Transverse colon (tissue), 4 donors: ENCODE measurements around the gene DIPK1A. TPM values are rescaled to one million over a fixed set of nuclear protein-coding genes. Genes with fewer than 3 reads are reported as not detected.

ENCODE experiments used
- DNase-seq: peaks from one replicate; pipeline ENCODE4 v3.0.0-alpha.2; 2019
- H3K27ac ChIP-seq, 4 donors: fragments of 200-600 bp; sonication (generic); 2 replicates each; pipeline ENCODE4 v1.5.1; 2016 to 2018; ENCODE audit warnings: inconsistent platforms in 4 of 4
- H3K27me3 ChIP-seq: fragments of 200-600 bp; sonication (generic); 2 replicates; pipeline ENCODE4 v1.5.1; 2017; ENCODE audit warnings: inconsistent platforms
- H3K36me3 ChIP-seq, 4 donors: fragments of 200-600 bp; sonication (generic); 2 replicates each; pipeline ENCODE4 v1.5.1; 2017 to 2019; ENCODE audit warnings: inconsistent platforms in 4 of 4
- H3K4me1 ChIP-seq, 4 donors: fragments of 200-600 bp; sonication (generic); 2 replicates each; pipeline ENCODE4 v1.5.1; 2017 to 2020; ENCODE audit warnings: inconsistent platforms in 4 of 4
- H3K4me3 ChIP-seq, 4 donors: fragments of 200-600 bp; sonication (generic); 1 replicate in 1 of 4; 2 replicates in 3 of 4; pipeline versions ENCODE4 v1.5.1 to v1.6.1; 2017 to 2019; ENCODE audit warnings: inconsistent platforms in 4 of 4
- H3K9me3 ChIP-seq, 2 donors: fragments of 200-600 bp; sonication (generic); 2 replicates each; pipeline ENCODE4 v1.5.1; 2017 to 2019; ENCODE audit warnings: inconsistent platforms in 2 of 2
- EP300 ChIP-seq: sonication (generic); formaldehyde crosslinking; IDR thresholded peaks from one replicate; pipeline ENCODE4 v1.6.1; 2017; ENCODE audit warnings: antibody characterized with exemption, low read depth
- POLR2A ChIP-seq: fragments of 450-650 bp; IDR thresholded peaks from one replicate; pipeline ENCODE4 v1.6.1; 2016; ENCODE audit warnings: antibody characterized with exemption, mild to moderate bottlenecking, moderate library complexity
- POLR2AphosphoS5 ChIP-seq, 3 donors: sonication (generic); formaldehyde crosslinking; IDR thresholded peaks; one replicate each; pipeline ENCODE4 v1.6.1; 2016; ENCODE audit warnings: antibody characterized with exemption in 3 of 3
- whole genome bisulfite sequencing, 2 donors: methylation state at CpG; one replicate each; pipeline ENCODE4 v1.1.5; 2018; ENCODE audit warnings: low coverage in 1 of 2; 5-methylcytosine and 5-hydroxymethylcytosine counted together
- in situ Hi-C, 4 donors: fragments of 200-750 bp; cut with MboI; loops; one replicate each; pipeline versions ENCODE4 v1.15.0 to v1.15.1; 2017; ENCODE audit warnings: low sequenced_read_pairs in 3 of 4, low pct_ligation_motif_present in 1 of 4, low pct_unique_long_range_greater_than_20kb in 1 of 4
- intact Hi-C: fragments of 100-400 bp; cut with DNase I; formaldehyde crosslinking; loops from one replicate; pipeline ENCODE4 v1.15.1; 2023; ENCODE audit warnings: low total_unique reads
- total RNA-seq, 4 donors: library from RNA; depleted of rRNA; stranded (reverse); fragments of >200 nt; gene quantifications; one replicate each; pipeline ENCODE4 v1.1.0, GENCODE V29; 2016
- TF ChIP-seq, protein P1 (sequence below), 5 experiments: fragments of 200-600 bp in 3 of 5; fragments of 450-650 bp in 2 of 5; sonication (generic) in 3 of 5; IDR thresholded peaks; 1 replicate in 2 of 5; 2 replicates in 3 of 5; pipeline ENCODE4 v1.5.1; 2016 to 2017; ENCODE audit warnings: antibody characterized with exemption in 5 of 5, inconsistent platforms in 3 of 5, mild to moderate bottlenecking in 2 of 5, moderate library complexity in 1 of 5

DIPK1A gene
- total RNA-seq, 4 donors from 2014 or later: 6.0 to 17.9 (median 11.2) TPM

DNA sequence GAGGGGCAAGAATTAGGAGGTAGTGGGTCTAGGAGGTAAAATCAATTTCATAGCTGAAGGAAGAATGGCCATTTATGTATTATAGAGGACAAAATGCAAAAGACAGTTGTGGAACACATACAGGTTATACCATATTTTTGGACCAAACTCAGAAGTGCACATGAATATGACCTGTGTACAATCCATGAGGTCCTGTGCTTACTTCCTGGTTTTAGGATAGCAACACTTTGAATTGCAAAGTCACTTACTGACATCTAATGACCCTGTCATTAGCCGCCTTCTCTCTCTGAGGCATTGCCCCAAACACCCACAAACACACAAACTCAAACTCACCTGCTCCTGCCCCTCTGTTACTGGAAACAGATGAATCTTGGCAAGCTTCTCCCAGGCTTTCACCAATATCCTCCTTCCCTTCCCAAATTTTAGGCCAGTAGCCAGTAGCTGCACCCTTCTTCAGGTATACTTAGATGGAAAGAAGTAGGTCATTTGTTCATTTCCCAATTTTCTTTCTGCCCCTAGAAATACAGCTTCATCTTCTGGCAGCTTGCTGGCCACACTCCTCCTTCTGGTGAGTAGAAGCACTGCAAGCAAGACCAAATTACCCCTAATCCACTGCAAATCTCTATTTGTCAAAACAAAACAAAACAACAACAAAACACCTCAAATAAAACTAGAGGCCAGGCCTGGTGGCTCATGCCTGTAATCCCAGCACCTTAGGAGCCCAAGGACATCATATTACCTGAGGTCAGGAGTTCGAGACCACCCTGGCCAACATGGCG, 143.1 kb downstream of the DIPK1A start:
- Histone ChIP-seq H3K4me1 (peaks cover 0 to 20% (median 12%) of the 10 kb centered on the region in 4 donors), H3K27me3 (no peaks in the 10 kb centered on the region), H3K4me3 (no peak overlapping the region), H3K9me3 (no peaks in the 10 kb centered on the region), H3K36me3 (no peaks in the 10 kb centered on the region), H3K27ac (peak overlapping the region; percentile 57 to 77 (median 65))
- TF ChIP-seq, protein P1, sequence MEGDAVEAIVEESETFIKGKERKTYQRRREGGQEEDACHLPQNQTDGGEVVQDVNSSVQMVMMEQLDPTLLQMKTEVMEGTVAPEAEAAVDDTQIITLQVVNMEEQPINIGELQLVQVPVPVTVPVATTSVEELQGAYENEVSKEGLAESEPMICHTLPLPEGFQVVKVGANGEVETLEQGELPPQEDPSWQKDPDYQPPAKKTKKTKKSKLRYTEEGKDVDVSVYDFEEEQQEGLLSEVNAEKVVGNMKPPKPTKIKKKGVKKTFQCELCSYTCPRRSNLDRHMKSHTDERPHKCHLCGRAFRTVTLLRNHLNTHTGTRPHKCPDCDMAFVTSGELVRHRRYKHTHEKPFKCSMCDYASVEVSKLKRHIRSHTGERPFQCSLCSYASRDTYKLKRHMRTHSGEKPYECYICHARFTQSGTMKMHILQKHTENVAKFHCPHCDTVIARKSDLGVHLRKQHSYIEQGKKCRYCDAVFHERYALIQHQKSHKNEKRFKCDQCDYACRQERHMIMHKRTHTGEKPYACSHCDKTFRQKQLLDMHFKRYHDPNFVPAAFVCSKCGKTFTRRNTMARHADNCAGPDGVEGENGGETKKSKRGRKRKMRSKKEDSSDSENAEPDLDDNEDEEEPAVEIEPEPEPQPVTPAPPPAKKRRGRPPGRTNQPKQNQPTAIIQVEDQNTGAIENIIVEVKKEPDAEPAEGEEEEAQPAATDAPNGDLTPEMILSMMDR (IDR thresholded peaks at IDR 0.05): peak; percentile 64 to 87 (median 71)
- TF ChIP-seq POLR2A (no peak), EP300 (no peak), POLR2AphosphoS5 (IDR thresholded peaks at IDR 0.05) (no peak)
- in situ Hi-C loops: loop anchor here in 2 of 4 donors (10.0 to 25.0 kb wide), 2 partner anchors 63 to 506 kb away; no protein-coding TSS in a partner anchor
- intact Hi-C loops: loop anchor here (10.0 kb wide), 1 partner anchor 63 kb away; no protein-coding TSS in a partner anchor
- 40 to 94% methylated on average over 1 to 3 of the region's 3 CpGs for WGBS, 2 donors
- DNase-seq: no peak

DNA sequence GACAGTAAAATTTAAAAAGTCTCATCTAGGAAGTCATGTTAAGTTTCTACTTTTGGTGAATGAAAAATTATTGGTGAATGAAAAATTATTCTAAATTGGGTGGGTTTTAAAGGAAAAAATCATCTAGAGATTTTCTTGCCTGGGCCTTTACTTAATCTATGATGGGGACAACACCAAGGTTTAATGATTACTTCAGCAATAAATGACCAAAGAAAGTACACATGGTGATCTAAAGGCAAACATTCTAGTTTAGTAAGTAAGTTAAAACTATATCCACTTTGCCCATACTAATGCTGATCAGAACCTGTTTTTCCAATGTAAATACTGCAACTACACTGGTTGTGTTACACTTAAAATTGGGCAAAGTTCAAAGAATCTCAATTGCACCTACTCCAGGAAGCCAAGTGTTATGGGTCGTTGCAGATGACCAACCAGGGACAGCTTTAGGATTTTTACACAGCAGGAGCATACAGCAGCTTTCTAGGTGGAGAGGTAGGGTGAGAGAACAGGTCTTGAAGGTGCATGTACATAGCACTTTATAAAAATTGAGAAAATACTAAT, 144.0 kb downstream of the DIPK1A start:
- peaks cover 0 to 20% (median 12%) of the 10 kb centered on the region in 4 donors for H3K4me1 ChIP-seq
- no peak overlapping the region for H3K4me3 ChIP-seq
- no peaks in the 10 kb centered on the region for H3K9me3 ChIP-seq
- no peaks in the 10 kb centered on the region for H3K27me3 ChIP-seq
- DNase-seq: peak; percentile 24
- peak overlapping the region; percentile 57 to 77 (median 72) for H3K27ac ChIP-seq
- WGBS, 2 donors: 24% methylated on average over 1 of the region's 1 CpG; no CpG with 5 or more reads in 1 of the 2 donors
- in situ Hi-C loops (loop anchor here in 2 of 4 donors (10.0 to 25.0 kb wide), 2 partner anchors 62 to 505 kb away; no protein-coding TSS in a partner anchor), intact Hi-C loops (loop anchor here (10.0 kb wide), 1 partner anchor 62 kb away; no protein-coding TSS in a partner anchor)
- TF ChIP-seq, protein P1 (IDR thresholded peaks at IDR 0.05): no peak
- no peak for TF ChIP-seq EP300
- TF ChIP-seq POLR2A: no peak
- TF ChIP-seq POLR2AphosphoS5 (IDR thresholded peaks at IDR 0.05): peak in 1 of 3 donors; percentile 58
- H3K36me3 ChIP-seq: no peaks in the 10 kb centered on the region

GRCh38 chr1:92816732-92817131, 144.5 kb downstream of the DIPK1A start:
- intact Hi-C loops (loop anchor here (10.0 kb wide), 1 partner anchor 62 kb away; no protein-coding TSS in a partner anchor), in situ Hi-C loops (loop anchor here in 2 of 4 donors (10.0 to 25.0 kb wide), 2 partner anchors 62 to 504 kb away; no protein-coding TSS in a partner anchor)
- DNase-seq: no peak
- Histone ChIP-seq H3K4me3 (no peak overlapping the region), H3K9me3 (no peaks in the 10 kb centered on the region), H3K27ac (peak overlapping the region; percentile 39 to 74 (median 72)), H3K4me1 (peaks cover 0 to 20% (median 12%) of the 10 kb centered on the region in 4 donors), H3K27me3 (no peaks in the 10 kb centered on the region), H3K36me3 (no peaks in the 10 kb centered on the region)
- WGBS, 2 donors: 50 to 80% methylated on average over 2 of the region's 2 CpGs
- TF ChIP-seq EP300 (no peak), POLR2AphosphoS5 (IDR thresholded peaks at IDR 0.05) (no peak), POLR2A (no peak)
- TF ChIP-seq, protein P1 (IDR thresholded peaks at IDR 0.05): no peak

DNA sequence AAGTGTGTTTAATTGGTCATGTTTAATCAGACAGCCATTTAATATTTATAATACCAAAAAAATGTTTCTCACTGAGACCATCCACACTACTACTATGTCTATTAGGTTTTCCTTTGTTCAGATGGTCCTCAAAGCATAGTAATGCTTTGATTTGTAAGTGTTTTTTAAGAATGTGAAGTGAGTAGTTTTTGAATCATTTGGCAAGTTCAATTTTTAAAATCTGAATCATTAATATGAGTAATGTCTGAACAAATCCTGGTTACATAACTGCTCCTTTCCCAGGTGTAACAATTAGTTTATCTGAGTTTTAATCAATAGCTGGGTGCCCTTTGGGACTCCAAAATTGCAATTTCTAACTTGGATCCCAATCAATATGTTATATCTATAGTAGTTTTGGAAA, 152.9 kb downstream of the DIPK1A start:
- intact Hi-C loops (no loop called here), in situ Hi-C loops (loop anchor here in 1 of 4 donors (25.0 kb wide), 1 partner anchor 496 kb away; no protein-coding TSS in a partner anchor)
- no peaks in the 10 kb centered on the region for H3K27me3 ChIP-seq
- no peaks in the 10 kb centered on the region for H3K9me3 ChIP-seq
- no peak for DNase-seq
- H3K27ac ChIP-seq: no peak overlapping the region
- H3K36me3 ChIP-seq: no peaks in the 10 kb centered on the region
- H3K4me1 ChIP-seq: peaks cover 0 to 11% (median 5%) of the 10 kb centered on the region in 4 donors
- no peak overlapping the region for H3K4me3 ChIP-seq
- TF ChIP-seq POLR2A (no peak), EP300 (no peak), POLR2AphosphoS5 (IDR thresholded peaks at IDR 0.05) (no peak)
- TF ChIP-seq, protein P1 (IDR thresholded peaks at IDR 0.05): no peak
